ENCODE data around the gene PDHA2. TPM values are rescaled to one million over a fixed set of nuclear protein-coding genes. Genes with fewer than 3 reads are reported as not detected.
A peak's percentile ranks its signal among the peaks of the same experiment; 100 is the strongest.

The PDHA2 gene
- total RNA-seq, 1 donor from 2014 or later = not detected

GRCh38 chr4:95831166-95831565, 8.7 kb upstream of the PDHA2 start:
- no peak overlapping the region for H3K4me3 ChIP-seq (ENCODE audit: low read depth, low read length)
- DNase-seq (ENCODE audit: low read depth) = no peak
- H3K36me3 ChIP-seq (ENCODE audit: control insufficient read depth, insufficient read depth, low read length) = no peaks in the 10 kb centered on the region
- no peaks in the 10 kb centered on the region for H3K27me3 ChIP-seq (ENCODE audit: control insufficient read depth, insufficient read depth, low read length)
- TF ChIP-seq CTCF (IDR thresholded peaks at IDR 0.05; ENCODE audit: insufficient read depth, low read length, poor library complexity, severe bottlenecking) = no peak

DNA sequence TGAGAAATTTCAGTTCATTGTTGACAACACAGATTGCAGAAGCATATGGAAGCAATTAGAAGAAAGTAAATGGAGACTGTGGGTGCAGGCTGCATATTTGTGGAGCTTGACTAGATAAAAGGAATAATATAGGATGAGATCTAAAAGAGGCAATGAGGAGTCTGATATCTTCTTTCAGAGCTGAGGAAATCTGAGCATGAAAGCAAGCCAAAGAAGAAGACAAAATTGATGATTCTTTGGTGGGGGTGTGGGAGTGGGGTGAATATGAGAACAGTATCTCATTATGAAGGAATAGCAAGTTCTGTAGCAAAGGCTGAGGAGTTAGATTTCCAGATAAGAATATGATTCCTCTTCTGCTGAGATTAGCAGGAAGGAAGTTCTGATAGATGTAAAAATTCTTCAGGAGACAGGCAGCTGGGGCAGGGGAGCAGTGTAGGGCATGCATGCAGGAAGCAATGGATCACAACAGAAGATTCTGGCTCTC, 6.1 kb upstream of the PDHA2 start:
- no peak for DNase-seq (ENCODE audit: low read depth)
- no peak for TF ChIP-seq CTCF (IDR thresholded peaks at IDR 0.05; ENCODE audit: insufficient read depth, low read length, poor library complexity, severe bottlenecking)

DNA sequence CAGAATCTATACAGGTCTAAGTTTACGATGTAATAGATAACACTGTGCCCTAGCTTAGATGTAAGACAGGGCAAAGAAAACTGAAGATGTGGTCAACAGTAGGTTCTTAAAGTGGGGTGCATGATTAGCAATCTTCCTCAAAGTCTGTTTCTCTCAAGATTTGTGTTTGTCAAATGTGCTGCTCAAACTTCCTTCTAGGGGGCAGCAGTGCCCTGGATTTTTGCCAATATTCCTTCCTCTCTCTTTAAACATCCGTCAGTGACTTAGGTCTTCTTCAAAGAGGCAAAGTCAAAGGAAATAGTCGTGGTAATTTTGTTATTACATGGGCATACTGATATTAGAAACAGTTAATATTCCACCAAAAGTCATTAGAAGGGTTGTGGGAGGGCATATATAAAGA, 4.2 kb upstream of the PDHA2 start:
- H3K4me3 ChIP-seq (ENCODE audit: low read depth, low read length) = no peak overlapping the region
- H3K36me3 ChIP-seq (ENCODE audit: control insufficient read depth, insufficient read depth, low read length) = no peaks in the 10 kb centered on the region
- DNase-seq (ENCODE audit: low read depth) = no peak
- H3K27me3 ChIP-seq (ENCODE audit: control insufficient read depth, insufficient read depth, low read length) = no peaks in the 10 kb centered on the region
- TF ChIP-seq CTCF (IDR thresholded peaks at IDR 0.05; ENCODE audit: insufficient read depth, low read length, poor library complexity, severe bottlenecking) = peak; percentile 30

More for the DNA sequence above, 6.1 kb upstream of the PDHA2 start:
- H3K36me3 ChIP-seq (ENCODE audit: control insufficient read depth, insufficient read depth, low read length) = no peaks in the 10 kb centered on the region
- H3K4me3 ChIP-seq (ENCODE audit: low read depth, low read length) = no peak overlapping the region
- H3K27me3 ChIP-seq (ENCODE audit: control insufficient read depth, insufficient read depth, low read length) = no peaks in the 10 kb centered on the region

GRCh38 chr4:95838192-95838591, 1.7 kb upstream of the PDHA2 start:
- Histone ChIP-seq H3K27me3 (ENCODE audit: control insufficient read depth, insufficient read depth, low read length) (no peaks in the 10 kb centered on the region), H3K4me3 (ENCODE audit: low read depth, low read length) (no peak overlapping the region), H3K36me3 (ENCODE audit: control insufficient read depth, insufficient read depth, low read length) (no peaks in the 10 kb centered on the region)
- DNase-seq (ENCODE audit: low read depth) = no peak
- TF ChIP-seq CTCF (IDR thresholded peaks at IDR 0.05; ENCODE audit: insufficient read depth, low read length, poor library complexity, severe bottlenecking) = no peak

GRCh38 chr4:95847908-95848460, 8.1 kb downstream of the PDHA2 start:
- DNase-seq (ENCODE audit: low read depth) = no peak
- Histone ChIP-seq H3K36me3 (ENCODE audit: control insufficient read depth, insufficient read depth, low read length) (no peaks in the 10 kb centered on the region), H3K4me3 (ENCODE audit: low read depth, low read length) (no peak overlapping the region), H3K27me3 (ENCODE audit: control insufficient read depth, insufficient read depth, low read length) (no peaks in the 10 kb centered on the region)
- TF ChIP-seq CTCF (IDR thresholded peaks at IDR 0.05; ENCODE audit: insufficient read depth, low read length, poor library complexity, severe bottlenecking) = no peak

DNA sequence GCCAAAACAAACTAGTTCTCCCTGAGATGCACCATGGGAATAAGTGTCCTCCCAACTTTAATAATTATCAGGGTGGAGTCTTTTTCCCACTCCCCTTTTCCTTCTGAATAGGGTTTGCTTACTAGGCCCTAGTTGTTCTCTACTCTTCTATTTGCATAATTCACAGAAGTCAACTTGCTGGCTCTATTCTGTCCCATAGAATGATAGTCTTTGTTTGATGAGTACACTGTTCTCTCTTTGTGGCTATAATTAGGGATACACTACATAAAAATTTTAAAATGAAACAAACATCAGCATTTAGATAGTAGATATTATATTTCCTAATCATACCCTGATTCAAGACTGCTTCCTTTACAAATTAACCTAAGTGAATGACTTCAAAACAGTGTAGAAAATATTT, 10.3 kb downstream of the PDHA2 start:
- no peaks in the 10 kb centered on the region for H3K36me3 ChIP-seq (ENCODE audit: control insufficient read depth, insufficient read depth, low read length)
- DNase-seq (ENCODE audit: low read depth) = no peak
- no peak for TF ChIP-seq CTCF (IDR thresholded peaks at IDR 0.05; ENCODE audit: insufficient read depth, low read length, poor library complexity, severe bottlenecking)
- H3K27me3 ChIP-seq (ENCODE audit: control insufficient read depth, insufficient read depth, low read length) = no peaks in the 10 kb centered on the region
- no peak overlapping the region for H3K4me3 ChIP-seq (ENCODE audit: low read depth, low read length)

Data from kidney epithelial cell (primary cell).